Spleen (tissue), 13 donors: Measurements from ENCODE around the gene ZBTB8B. TPM values are rescaled to one million over a fixed set of nuclear protein-coding genes. Genes with fewer than 3 reads are reported as not detected.
A peak's percentile ranks its signal among the peaks of the same experiment; 100 is the strongest.

Experiments
- DNase-seq: peaks from one replicate; pipeline ENCODE4 v3.0.0-alpha.2; 2020
- H3K27ac ChIP-seq, 8 donors: fragments of 200-600 bp; sonication (generic) in 7 of 8; 1 replicate in 4 of 8; 2 replicates in 4 of 8; pipeline versions ENCODE4 v1.5.0 to v1.8.0; 2016 to 2021; ENCODE audit warnings: inconsistent platforms in 4 of 8, mild to moderate bottlenecking in 4 of 8, moderate library complexity in 1 of 8
- H3K27me3 ChIP-seq, 7 donors: fragments of 200-600 bp; sonication (generic) in 6 of 7; replicated peaks in 1 of 7; 1 replicate in 4 of 7; 2 replicates in 3 of 7; pipeline versions ENCODE4 v1.5.0 to v1.8.0; 2016 to 2021; ENCODE audit warnings: inconsistent platforms in 3 of 7, mild to moderate bottlenecking in 1 of 7
- H3K36me3 ChIP-seq, 6 donors: fragments of 200-600 bp; sonication (generic) in 5 of 6; 1 replicate in 4 of 6; 2 replicates in 2 of 6; pipeline versions ENCODE4 v1.5.0 to v1.8.0; 2016 to 2021; ENCODE audit warnings: inconsistent platforms in 2 of 6
- H3K4me1 ChIP-seq, 6 donors: fragments of 200-600 bp; sonication (generic) in 5 of 6; 1 replicate in 3 of 6; 2 replicates in 3 of 6; pipeline versions ENCODE4 v1.5.0 to v1.8.0; 2016 to 2021; ENCODE audit warnings: inconsistent platforms in 3 of 6
- H3K4me3 ChIP-seq, 8 donors: fragments of 200-600 bp; sonication (generic) in 7 of 8; 1 replicate in 4 of 8; 2 replicates in 4 of 8; pipeline versions ENCODE4 v1.5.0 to v1.8.0; 2016 to 2021; ENCODE audit warnings: inconsistent platforms in 4 of 8, mild to moderate bottlenecking in 4 of 8, moderate library complexity in 2 of 8
- H3K9me3 ChIP-seq, 8 donors: fragments of 200-600 bp; sonication (generic) in 7 of 8; 1 replicate in 4 of 8; 2 replicates in 4 of 8; pipeline versions ENCODE4 v1.5.0 to v1.8.0; 2016 to 2021; ENCODE audit warnings: inconsistent platforms in 4 of 8
- CTCF ChIP-seq, 11 experiments: fragments of 200-600 bp in 7 of 11; fragments of 450-650 bp in 4 of 11; sonication (generic) in 4 of 11; IDR thresholded peaks in 8 of 11; conservative IDR thresholded peaks in 3 of 11; 1 replicate in 7 of 11; 2 replicates in 4 of 11; pipeline versions ENCODE4 v1.4.0 to v1.8.0; 2016 to 2021; ENCODE audit warnings: antibody characterized with exemption in 11 of 11, inconsistent platforms in 4 of 11, mild to moderate bottlenecking in 1 of 11
- POLR2A ChIP-seq, 3 donors: fragments of 450-650 bp; IDR thresholded peaks; one replicate each; pipeline ENCODE4 v1.5.1; 2017; ENCODE audit warnings: antibody characterized with exemption in 3 of 3, mild to moderate bottlenecking in 1 of 3
- POLR2AphosphoS5 ChIP-seq, 3 donors: sonication (generic); formaldehyde crosslinking; IDR thresholded peaks; one replicate each; pipeline ENCODE4 v1.5.1; 2017; ENCODE audit warnings: antibody characterized with exemption in 3 of 3
- WGBS, 5 donors: extraction: QIAGEN DNeasy Blood & Tissue Kit in 3 of 5; methylation state at CpG; one replicate each; pipeline versions ENCODE4 v1.1.5 to v1.1.7; 2013 to 2018; 5-methylcytosine and 5-hydroxymethylcytosine counted together
- intact Hi-C: fragments of 100-400 bp; cut with DNase I; formaldehyde crosslinking; loops from one replicate; pipeline ENCODE4 v1.15.0; 2023; ENCODE audit warnings: low total_unique reads
- long read RNA-seq, 2 donors: transcript quantifications; one replicate each; lab custom pipeline, GENCODE V29; 2026
- polyA plus RNA-seq, 3 donors: library from polyadenylated mRNA; stranded (reverse); fragments of 200-250 nt; gene quantifications; one replicate each; pipeline ENCODE4 v1.2.1, GENCODE V29; 2013
- total RNA-seq, 7 donors: library from RNA; depleted of rRNA in 3 of 7; stranded (reverse); fragments of >200 nt in 3 of 7; fragmentation: NEBNext Ultra II Directional in 4 of 7; extraction: Animal tissue kit (Norgen Biotek cat#: 25700) in 4 of 7; gene quantifications; one replicate each; pipeline versions ENCODE4 v1.1.0 to v1.2.1, GENCODE V29; 2016 to 2021
- donor health status: healthy with polysubstance abuse.
- donor health status: DM: no; HTN: no; CAD: no; lungs with moderate emphysema.
- donor health status: DM: no; HTN: no; CAD: no.
- donor health status: Bipolar disorder and iron deficiency.
- donor health status: healthy.
- donor health status: DM: no; HTN: no; CAD: no.
- donor health status: DM: yes; HTN: yes; CAD: no.

ZBTB8B gene
- total RNA-seq (not detected), polyA plus RNA-seq (under 1 TPM in 1 of 3 donors, not detected in 2; under 0.01 TPM)
- long read RNA-seq, donor 1: 0 reads
- long read RNA-seq, donor 2: 0 reads

DNA sequence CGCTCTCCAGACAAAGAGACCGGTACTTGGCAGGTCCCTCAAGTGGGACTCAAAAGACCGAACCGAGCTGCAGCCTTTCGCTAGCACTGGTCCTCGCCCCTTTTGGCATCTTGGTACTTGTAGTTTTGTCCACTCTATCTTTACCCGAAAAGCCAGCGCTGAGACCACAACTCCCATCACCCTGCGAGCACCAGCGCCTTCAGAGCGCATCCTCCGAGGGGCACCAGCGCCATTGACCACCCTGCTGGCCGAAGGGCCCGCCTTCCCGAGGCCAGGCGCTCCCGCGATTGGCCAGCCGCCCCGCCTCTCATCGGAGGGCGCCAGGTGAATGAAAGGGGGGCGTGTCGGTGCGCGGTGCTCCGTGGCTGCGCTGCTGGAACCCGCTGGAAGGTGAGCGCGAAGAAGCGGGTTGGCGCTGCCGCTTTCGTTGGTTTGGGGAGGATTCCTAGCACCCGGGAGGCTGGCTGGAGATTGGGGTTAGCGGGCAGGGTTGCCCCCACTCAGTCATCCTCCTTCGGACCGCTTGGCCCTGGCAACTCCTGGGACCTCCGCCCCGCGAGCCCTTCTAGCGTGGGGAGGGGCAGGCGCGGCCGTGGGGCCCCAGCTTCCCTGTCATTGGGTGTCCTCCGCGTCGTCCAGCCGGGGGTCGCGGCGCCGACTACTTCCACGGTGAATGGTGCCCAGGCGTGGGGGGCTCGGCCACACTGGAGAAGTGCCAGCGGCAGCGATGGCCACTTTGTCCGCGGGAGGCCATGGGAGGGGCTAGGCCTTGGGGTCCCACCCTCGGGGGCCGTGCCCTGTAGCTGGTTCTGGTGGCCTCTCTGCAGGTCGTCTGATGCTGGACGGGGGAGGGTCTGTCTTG, at the start of gene ZBTB8B:
Gene ZBTB8B (plus strand): TSS at position 357 of the 862 bp plus-strand sequence. CDS start 5,553 bp downstream, outside the sequence.
- DNase-seq: peak; percentile 79
- TF ChIP-seq POLR2A (IDR thresholded peaks at IDR 0.05) (no peak), CTCF (IDR thresholded peaks at IDR 0.05 in 8 of 11, conservative IDR thresholded peaks at IDR 0.05 in 3 of 11) (peak in 3 of 11 experiments; percentile 8 to 33 (median 28)), POLR2AphosphoS5 (IDR thresholded peaks at IDR 0.05) (peak in 2 of 3 donors; percentile 47)
- H3K4me1 ChIP-seq: peaks cover 13 to 20% (median 15%) of the 10 kb centered on the region in 6 donors
- H3K36me3 ChIP-seq: no peaks in the 10 kb centered on the region
- H3K27me3 ChIP-seq: peaks cover 0 to 96% (median 41%) of the 10 kb centered on the region in 7 donors
- H3K27ac ChIP-seq: no peak within 1 kb of the TSS
- H3K4me3 ChIP-seq: peak within 1 kb of the TSS; percentile 21 to 69 (median 36)
- intact Hi-C loops: no loop called here
- peaks cover 0 to 5% (median under 1%) of the 10 kb centered on the region in 8 donors for H3K9me3 ChIP-seq
- 1 to 2% (median 2%) methylated on average over 23 to 66 of the region's 66 CpGs for WGBS, 5 donors

DNA sequence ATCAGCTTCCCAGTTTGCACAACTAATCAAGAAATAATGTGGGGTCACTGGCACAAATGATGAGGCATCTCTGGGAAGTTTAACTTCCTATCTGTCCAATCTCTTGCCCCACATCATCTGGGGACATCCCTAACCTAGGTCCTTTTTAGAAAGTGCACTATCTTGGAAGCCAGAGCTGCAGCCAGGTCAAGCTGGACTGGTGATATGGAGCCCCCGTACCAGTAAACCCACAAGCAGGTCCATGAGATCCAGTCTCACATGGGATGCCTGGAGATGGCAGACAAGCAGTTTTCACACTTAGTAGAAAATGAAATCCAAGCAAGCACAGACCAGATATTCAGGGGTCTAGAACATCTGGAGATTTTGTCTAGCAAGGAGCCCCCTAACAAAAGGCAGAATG, 43.1 kb upstream of the ZBTB8B start:
- peaks cover 0 to 17% (median 5%) of the 10 kb centered on the region in 8 donors for H3K9me3 ChIP-seq
- H3K36me3 ChIP-seq: no peaks in the 10 kb centered on the region
- no peak overlapping the region for H3K4me3 ChIP-seq
- 63 to 94% (median 90%) methylated on average over 1 of the region's 1 CpG for WGBS, 5 donors
- no peak overlapping the region for H3K27ac ChIP-seq
- intact Hi-C loops: no loop called here
- H3K27me3 ChIP-seq: peaks cover 0 to 18% (median 5%) of the 10 kb centered on the region in 7 donors
- TF ChIP-seq CTCF (IDR thresholded peaks at IDR 0.05 in 8 of 11, conservative IDR thresholded peaks at IDR 0.05 in 3 of 11) (no peak), POLR2A (IDR thresholded peaks at IDR 0.05) (no peak), POLR2AphosphoS5 (IDR thresholded peaks at IDR 0.05) (no peak)
- H3K4me1 ChIP-seq: peaks cover 0 to 8% (median 2%) of the 10 kb centered on the region in 6 donors
- no peak for DNase-seq

DNA sequence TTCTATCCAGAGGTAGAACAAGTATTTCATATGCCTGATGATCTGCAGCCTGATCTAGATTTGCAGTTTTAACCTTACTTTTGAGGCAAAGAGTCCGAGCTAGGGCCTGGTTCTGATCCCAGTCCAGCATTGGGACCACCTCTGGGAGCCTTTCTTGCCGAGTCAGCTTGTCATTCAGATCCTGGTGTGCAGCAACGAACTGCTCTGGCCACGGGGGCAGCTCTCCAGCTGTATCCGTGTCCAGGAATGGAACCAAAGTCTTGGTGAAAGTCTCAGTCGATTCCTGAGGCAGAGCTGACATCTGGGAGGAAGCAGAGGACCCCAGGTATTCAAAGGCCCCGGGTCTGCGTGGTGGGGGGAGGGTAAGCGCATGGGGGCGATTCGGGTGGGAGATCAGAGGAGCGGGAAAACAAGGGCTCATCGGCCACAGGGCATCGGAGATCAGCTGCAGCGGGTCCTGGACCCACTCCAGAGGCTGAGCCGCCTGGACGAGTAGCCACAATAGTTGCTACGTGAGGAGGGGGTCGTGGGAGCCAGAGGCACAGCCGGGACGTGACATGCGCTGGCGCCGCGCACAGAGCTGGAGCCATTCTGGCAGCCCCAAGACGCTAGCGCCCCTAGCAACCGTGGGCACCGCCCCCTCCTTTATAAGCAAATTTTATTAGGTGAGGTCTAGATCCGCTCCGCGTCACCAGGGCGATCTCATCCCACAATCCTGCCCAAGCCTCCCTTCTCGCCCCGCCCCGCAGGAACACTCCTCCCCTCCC, 38.2 kb upstream of the ZBTB8B start:
- H3K4me3 ChIP-seq: peak overlapping the region in 2 of 8 donors; percentile 24 to 39
- H3K4me1 ChIP-seq: peaks cover 0 to 13% (median 3%) of the 10 kb centered on the region in 6 donors
- no peak for DNase-seq
- peaks cover 0 to 32% (median 9%) of the 10 kb centered on the region in 7 donors for H3K27me3 ChIP-seq
- no peaks in the 10 kb centered on the region for H3K36me3 ChIP-seq
- H3K9me3 ChIP-seq: no peaks in the 10 kb centered on the region
- TF ChIP-seq POLR2A (IDR thresholded peaks at IDR 0.05) (no peak), CTCF (IDR thresholded peaks at IDR 0.05 in 8 of 11, conservative IDR thresholded peaks at IDR 0.05 in 3 of 11) (no peak), POLR2AphosphoS5 (IDR thresholded peaks at IDR 0.05) (no peak)
- 13 to 17% (median 15%) methylated on average over 30 to 36 of the region's 36 CpGs for WGBS, 5 donors
- intact Hi-C loops: no loop called here
- H3K27ac ChIP-seq: no peak overlapping the region
